NCI-H1092 (cell line): ENCODE results near the gene SPIRE1.
"Not testable (repeated sequence)": the region's sequence is repeated elsewhere in the genome, so short reads cannot be mapped to it uniquely, and the experiment has no call there.

Experiments
- DNase-seq: peaks from one replicate; lab custom pipeline; 2025; lab: John Stamatoyannopoulos, UW

The SPIRE1 gene

GRCh38 chr18:12552879-12553242, 105.0 kb downstream of the SPIRE1 start:
- no peak for DNase-seq

GRCh38 chr18:12551943-12552878, 105.7 kb downstream of the SPIRE1 start:
- peak; percentile 27 for DNase-seq

DNA sequence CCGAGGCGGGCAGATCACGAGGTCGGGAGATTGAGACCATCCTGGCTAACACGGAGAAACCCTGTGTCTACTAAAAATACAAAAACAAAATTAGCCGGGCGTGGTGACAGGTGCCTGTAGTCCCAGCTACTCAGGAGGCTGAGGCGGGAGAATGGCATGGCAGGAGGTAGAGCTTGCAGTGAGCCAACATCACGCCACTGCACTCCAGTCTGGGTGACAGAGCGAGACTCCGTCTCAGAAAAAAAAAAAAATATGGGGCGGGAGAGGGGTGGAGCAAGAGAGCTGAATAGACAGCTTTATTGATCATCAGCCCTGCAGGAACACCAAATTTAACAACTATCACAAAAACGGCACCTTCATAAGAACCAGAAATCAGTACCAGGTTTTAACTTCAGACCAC, 106.4 kb downstream of the SPIRE1 start:
- not testable (repeated sequence) for DNase-seq

DNA sequence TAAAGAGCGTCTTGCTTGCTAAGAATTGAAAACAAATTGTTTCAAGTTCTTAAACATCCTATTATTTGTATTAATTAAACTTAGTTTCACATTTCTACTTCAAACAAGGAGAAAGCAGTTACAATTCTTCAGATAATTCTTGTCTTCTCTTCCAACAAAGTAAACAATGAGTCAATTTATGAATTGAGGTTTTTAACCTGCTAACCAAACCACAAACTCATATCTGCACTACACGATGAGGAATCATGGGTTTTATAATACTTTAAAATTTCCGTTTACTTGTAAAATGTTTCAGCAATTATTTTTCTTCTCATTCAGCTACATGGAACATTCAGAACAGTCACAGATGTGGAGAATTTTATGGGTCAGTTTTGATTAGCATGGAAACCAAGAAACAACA, 114.2 kb downstream of the SPIRE1 start:
- DNase-seq: no peak

GRCh38 chr18:12540751-12541150, 117.2 kb downstream of the SPIRE1 start:
- no peak for DNase-seq

DNA sequence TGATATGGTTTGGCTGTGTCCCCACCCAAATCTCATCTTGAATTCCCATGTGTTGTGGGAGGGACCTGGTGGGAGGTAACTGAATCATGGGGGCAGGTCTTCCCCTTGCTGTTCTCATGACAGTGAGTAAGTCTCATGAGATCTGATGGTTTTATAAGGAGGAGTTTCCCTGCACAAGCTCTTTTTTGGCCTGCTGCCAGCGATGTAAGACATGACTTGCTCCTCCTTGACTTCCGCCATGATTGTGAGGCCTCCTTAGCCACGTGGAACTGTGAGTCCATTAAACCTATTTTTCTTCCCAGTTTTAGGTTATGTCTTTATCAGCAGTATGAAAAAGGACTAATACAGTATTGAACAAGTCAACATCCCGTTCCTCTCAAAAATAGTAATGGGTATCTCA, 118.7 kb downstream of the SPIRE1 start:
- not testable (repeated sequence) for DNase-seq

GRCh38 chr18:12534820-12535219, 123.1 kb downstream of the SPIRE1 start:
- no peak for DNase-seq

DNA sequence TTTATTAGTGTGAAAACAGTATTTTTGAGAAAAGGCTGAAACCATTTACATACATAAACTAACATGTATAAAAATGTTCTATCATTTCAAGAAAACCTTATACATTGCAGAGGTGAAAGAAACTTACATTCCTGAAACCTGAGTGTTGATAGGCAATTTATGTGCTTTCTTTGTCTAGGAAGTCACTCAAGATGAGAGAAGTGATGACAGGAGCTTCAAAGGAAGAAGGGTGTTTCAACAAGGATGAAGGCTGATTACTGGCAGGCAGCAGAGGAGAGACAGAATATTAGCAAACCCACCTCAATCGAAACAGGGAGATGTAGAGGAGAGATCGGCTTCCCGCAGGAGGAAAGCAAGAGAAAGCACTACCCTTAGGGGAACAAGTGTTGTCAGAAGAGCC, 125.2 kb downstream of the SPIRE1 start:
- no peak for DNase-seq

- no peak for DNase-seq
Measured at GRCh38 chr18:12531749-12532148, 126.2 kb downstream of the SPIRE1 start.

DNA sequence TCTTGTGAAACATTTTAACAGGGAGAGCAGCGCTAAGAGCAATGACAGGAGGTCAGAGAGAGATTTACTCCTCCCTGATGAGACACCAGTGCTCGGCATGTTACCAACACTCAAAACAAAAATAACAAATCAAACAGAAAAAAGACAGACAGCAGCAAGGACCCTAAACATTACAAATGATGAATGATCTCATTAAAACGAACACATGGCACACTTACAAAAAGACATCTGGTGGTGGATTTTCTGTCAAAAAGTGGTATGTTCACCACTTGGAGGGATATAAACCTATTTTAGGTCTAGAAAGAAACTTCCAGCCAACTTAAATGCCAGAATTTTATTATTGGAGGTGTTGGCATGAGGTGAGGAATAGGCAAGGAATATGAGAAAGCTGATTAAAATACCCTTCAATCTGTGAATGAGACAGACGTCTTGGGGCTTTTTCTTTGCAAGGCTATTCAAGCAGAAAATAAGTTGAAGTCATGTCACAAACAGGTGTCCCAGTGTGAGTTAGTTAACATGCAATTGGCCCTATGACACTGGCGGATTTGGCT, 137.4 kb downstream of the SPIRE1 start:
- no peak for DNase-seq

DNA sequence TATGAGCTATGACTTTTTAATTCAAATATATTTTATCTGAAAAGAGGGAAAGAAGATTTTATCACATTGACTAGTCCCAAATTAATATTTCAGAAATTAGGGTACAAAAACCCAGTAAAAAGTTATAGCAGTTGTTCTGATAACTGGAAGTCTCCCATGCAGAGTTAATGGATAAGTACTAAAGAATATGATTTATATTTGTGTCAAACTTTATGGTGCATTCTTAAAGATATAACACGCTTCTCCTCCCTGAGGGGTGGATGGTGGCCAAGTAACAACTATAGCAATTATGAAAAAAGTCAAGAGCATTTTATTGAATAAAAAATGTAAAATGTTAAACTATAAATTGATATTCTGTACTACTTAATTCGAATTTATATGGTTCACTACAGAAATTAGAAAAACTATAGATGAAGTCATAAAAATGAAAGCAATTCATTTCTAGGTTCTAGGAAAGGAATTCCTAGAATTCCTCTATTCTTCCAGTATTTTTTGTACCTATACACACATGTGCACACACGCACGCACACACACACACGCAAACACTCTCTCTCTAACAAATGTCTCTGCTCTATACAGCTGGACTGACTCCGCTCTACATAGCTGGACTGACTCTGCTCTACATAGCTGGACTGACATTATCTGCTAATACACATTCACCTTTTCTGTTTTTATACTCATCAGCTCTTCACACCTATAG, 138.9 kb downstream of the SPIRE1 start:
- DNase-seq: no peak

DNA sequence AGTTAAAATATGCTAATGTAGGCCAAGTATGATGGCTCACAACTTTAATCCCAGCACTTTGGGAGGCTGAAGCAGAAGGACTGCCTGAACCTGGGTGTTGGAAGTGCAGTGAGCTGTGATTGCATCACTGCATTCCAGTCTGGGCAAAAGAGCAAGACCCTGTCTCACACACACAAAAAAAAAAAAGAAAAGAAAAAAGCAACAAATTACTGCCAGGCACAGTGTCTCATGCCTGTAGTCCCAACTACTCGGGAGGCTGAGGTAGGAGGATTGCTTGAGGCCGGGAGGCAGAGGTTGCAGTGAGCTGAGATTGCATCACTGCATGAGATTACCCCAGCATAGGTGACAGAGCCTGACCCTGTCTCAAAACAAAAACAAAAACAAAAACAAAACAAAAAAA, 139.6 kb downstream of the SPIRE1 start:
- no peak for DNase-seq

GRCh38 chr18:12517142-12517825, 140.6 kb downstream of the SPIRE1 start:
- DNase-seq: no peak

- no peak for DNase-seq
Measured at GRCh38 chr18:12516049-12516630, 141.8 kb downstream of the SPIRE1 start.

- no peak for DNase-seq
Measured at GRCh38 chr18:12515550-12515949, 142.4 kb downstream of the SPIRE1 start.

GRCh38 chr18:12507007-12507406, 150.9 kb downstream of the SPIRE1 start:
- no peak for DNase-seq

DNA sequence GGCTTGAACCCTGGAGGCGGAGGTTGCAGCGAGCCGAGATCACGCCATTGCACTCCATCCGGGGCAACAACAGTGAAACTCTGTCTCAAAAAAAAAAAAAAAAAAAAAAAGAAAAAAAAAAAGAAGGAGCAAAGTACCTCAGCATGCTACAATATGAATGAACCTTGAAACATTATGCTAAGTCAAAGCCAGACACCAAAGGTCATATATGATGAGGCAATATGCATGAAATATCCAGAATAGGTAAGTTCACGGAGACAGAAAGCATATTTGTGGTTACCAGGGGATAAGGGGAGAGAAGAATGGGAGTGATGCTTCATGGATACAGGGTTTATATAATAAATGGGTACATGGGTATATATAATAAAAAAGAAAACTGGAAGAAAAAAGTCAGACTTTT, 156.9 kb downstream of the SPIRE1 start:
- no peak for DNase-seq

GRCh38 chr18:12497839-12498238, 160.1 kb downstream of the SPIRE1 start:
- DNase-seq: no peak

DNA sequence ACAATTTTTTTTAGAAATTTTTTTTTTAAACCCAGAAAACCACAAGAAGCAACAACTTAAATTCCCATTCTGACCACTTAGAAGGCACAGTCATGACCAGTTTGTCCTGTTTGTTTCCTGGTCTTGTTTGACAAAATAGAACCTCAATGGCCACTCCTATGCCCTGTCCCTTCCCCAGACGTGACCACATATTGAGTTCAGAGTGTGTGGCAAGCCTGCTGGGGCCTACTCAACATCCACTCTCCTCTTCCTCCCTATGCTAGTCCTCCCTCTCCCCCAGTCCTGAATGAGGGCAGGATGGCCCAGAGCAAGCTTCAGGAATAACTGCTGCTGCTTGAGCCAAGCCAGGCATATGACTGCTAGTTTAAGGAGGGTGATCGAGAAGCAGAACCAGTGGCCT, 160.6 kb downstream of the SPIRE1 start:
- no peak for DNase-seq

- DNase-seq: no peak
Measured at GRCh38 chr18:12492907-12493306, 165.0 kb downstream of the SPIRE1 start.

DNA sequence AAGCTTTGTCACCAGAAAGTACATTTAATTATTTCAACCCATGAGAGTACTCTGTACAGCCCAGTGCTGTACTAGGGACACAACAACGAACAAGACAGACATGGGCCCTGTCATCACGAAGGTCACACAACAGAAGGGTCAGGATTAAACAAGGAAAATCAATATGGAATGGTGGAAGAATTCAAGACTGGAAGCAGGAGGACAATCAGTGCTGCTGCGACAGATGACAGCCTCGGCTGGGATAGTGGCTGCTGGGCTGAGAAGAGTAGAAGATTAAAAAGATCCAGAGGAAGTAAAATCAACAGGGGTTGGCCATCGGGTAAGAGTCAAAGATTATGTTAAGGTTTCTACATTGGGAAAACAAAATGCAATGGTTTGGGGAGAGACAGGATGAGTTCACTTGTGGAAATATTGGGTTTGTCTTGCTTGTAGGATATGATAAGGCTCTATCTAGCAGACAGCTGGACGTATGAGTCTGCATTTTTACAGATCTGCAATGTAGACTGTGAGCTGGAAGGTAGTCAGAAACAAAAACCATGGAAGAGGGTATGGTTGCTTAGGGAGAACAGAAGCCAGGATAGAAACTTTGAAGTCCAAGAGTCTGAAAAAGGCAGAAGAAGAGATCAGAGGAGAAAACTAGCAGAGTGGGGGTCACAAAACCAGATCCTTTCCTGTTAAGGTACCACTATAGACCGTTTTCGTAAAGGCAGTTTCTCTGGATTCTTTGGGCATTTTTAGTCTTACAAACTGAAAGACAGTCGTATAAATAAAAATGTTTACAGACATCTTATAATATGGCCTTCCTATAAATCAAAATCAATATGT, 166.1 kb downstream of the SPIRE1 start:
- no peak for DNase-seq
